Stimulated activated naive CD8-positive, alpha-beta T cell treated with anti-CD3 and anti-CD28 coated beads, Interleukin-15, amount 100 ng/mL, for 72 hours (primary cell): ENCODE results near the gene GPR156.
"Not testable (repeated sequence)": the region's sequence is repeated elsewhere in the genome, so short reads cannot be mapped to it uniquely, and the experiment has no call there.

Experiments
- ATAC-seq: fragments of 150-1000 bp; cut with Tn5 transposase; 2 replicates; pipeline ENCODE4 v1.10.0; 2021; ENCODE audit warnings: mild to moderate bottlenecking, moderate library complexity
- DNase-seq, 2 donors: peaks; one replicate each; pipeline ENCODE4 v3.0.0; 2021 to 2022
- H3K27ac Mint-ChIP-seq, 2 donors: one replicate each; pipeline ENCODE4 v1.8.0; 2022; ENCODE audit warnings: mild to moderate bottlenecking in 2 of 2, mixed read lengths in 2 of 2, moderate library complexity in 2 of 2
- H3K27me3 Mint-ChIP-seq: one replicate; pipeline ENCODE4 v1.8.0; 2022; ENCODE audit warnings: mixed read lengths
- H3K4me1 Mint-ChIP-seq: one replicate; pipeline ENCODE4 v1.8.0; 2022; ENCODE audit warnings: mild to moderate bottlenecking, mixed read lengths
- H3K4me3 Mint-ChIP-seq, 2 donors: one replicate each; pipeline ENCODE4 v1.8.0; 2022; ENCODE audit warnings: mild to moderate bottlenecking in 2 of 2, mixed read lengths in 2 of 2, moderate library complexity in 1 of 2
- H3K9me3 Mint-ChIP-seq, 2 donors: one replicate each; pipeline ENCODE4 v1.8.0; 2022; ENCODE audit warnings: mixed read lengths in 2 of 2

Gene GPR156

DNA sequence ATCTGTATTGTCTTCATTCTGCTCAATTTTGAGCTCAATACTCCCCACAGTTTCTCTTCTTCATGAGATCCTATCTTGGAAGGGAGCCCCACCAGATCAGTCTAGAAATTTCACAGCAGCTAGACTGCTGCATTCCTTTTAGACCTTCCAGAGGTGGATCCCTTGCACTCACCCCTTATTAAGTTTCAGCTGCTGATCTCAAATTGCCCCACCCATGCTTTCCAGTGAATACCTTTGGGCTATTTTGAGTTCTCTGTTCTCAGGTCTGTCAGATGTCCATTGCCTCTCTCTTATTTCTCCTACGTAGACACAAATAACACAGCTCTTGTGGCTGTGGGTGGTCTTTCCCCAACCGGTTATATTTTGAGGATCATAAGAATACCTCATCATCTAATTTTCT is 60.8 kb downstream of the GPR156 start:
- DNase-seq (no peak), ATAC-seq (no peak)
- no peak overlapping the region for H3K4me3 Mint-ChIP-seq
- H3K4me1 Mint-ChIP-seq: peaks cover 16% of the 10 kb centered on the region
- H3K9me3 Mint-ChIP-seq: no peaks in the 10 kb centered on the region
- H3K27me3 Mint-ChIP-seq: no peaks in the 10 kb centered on the region
- no peak overlapping the region for H3K27ac Mint-ChIP-seq

GRCh38 chr3:120218981-120219380 is 66.0 kb downstream of the GPR156 start:
- no peak for ATAC-seq
- DNase-seq: no peak
- H3K27ac Mint-ChIP-seq: no peak overlapping the region
- no peak overlapping the region for H3K4me3 Mint-ChIP-seq
- no peaks in the 10 kb centered on the region for H3K4me1 Mint-ChIP-seq
- no peaks in the 10 kb centered on the region for H3K27me3 Mint-ChIP-seq
- H3K9me3 Mint-ChIP-seq: no peaks in the 10 kb centered on the region

- ATAC-seq, H3K4me3 Mint-ChIP-seq, H3K9me3 Mint-ChIP-seq, H3K27me3 Mint-ChIP-seq, DNase-seq, H3K4me1 Mint-ChIP-seq, H3K27ac Mint-ChIP-seq: not testable (repeated sequence)
Observed at GRCh38 chr3:120216633-120217032, 68.4 kb downstream of the GPR156 start.

GRCh38 chr3:120214176-120214575 is 70.8 kb downstream of the GPR156 start:
- H3K9me3 Mint-ChIP-seq: no peaks in the 10 kb centered on the region
- no peak for ATAC-seq
- H3K4me1 Mint-ChIP-seq: no peaks in the 10 kb centered on the region
- no peak for DNase-seq
- no peak overlapping the region for H3K27ac Mint-ChIP-seq
- H3K27me3 Mint-ChIP-seq: peaks cover 30% of the 10 kb centered on the region
- H3K4me3 Mint-ChIP-seq: no peak overlapping the region

GRCh38 chr3:120212505-120212904 is 72.5 kb downstream of the GPR156 start:
- Mint-ChIP-seq H3K27ac (no peak overlapping the region), H3K27me3 (peaks cover 32% of the 10 kb centered on the region), H3K4me1 (no peaks in the 10 kb centered on the region), H3K9me3 (no peaks in the 10 kb centered on the region), H3K4me3 (no peak overlapping the region)
- DNase-seq: no peak
- no peak for ATAC-seq

DNA sequence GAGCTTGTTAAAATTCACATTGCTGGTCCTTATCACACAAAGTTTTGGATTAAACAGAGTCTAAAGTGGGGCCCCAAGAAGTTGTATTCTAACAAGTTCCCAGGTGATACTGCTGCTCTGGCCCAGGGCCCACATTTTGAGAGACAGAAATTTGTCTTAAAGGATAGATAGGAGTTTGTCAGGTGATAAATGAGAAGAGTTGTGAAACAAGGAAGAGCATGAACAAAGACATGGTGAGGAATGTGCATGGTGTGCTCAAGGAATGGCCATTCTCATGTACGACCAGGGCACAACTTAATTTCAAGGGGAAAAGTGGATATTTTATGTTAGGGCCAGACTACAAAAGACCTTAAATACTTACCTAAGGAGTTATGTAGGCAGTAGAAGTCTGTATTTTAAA is 75.6 kb downstream of the GPR156 start:
- no peaks in the 10 kb centered on the region for H3K4me1 Mint-ChIP-seq
- no peaks in the 10 kb centered on the region for H3K9me3 Mint-ChIP-seq
- DNase-seq: no peak
- H3K27me3 Mint-ChIP-seq: peaks cover 32% of the 10 kb centered on the region
- no peak for ATAC-seq
- H3K4me3 Mint-ChIP-seq: no peak overlapping the region
- H3K27ac Mint-ChIP-seq: no peak overlapping the region

GRCh38 chr3:120204338-120204737 is 80.7 kb downstream of the GPR156 start:
- Mint-ChIP-seq H3K27ac (no peak overlapping the region), H3K9me3 (no peaks in the 10 kb centered on the region), H3K4me3 (no peak overlapping the region), H3K4me1 (no peaks in the 10 kb centered on the region), H3K27me3 (peaks cover 3% of the 10 kb centered on the region)
- DNase-seq (no peak), ATAC-seq (no peak)

DNA sequence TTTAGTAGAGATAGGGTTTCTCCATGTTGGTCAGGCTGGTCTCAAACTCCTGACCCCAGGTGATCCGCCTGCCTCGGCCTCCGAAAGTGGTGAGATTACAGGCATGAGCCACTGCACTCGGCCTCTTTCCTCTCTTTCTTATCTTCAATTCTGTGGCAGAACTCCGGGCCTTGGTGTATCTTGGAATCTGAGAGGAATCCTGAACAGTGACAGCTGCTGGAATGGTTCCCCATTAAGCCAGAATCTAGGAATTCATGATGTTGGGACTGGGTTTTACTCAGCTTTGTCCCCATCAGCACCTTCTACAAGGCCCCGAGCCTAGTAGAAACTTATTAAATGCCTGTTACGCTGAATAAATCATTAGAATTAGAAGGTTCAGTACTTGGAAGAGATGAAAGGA is 81.4 kb downstream of the GPR156 start:
- Mint-ChIP-seq H3K27ac (no peak overlapping the region), H3K4me3 (no peak overlapping the region), H3K9me3 (no peaks in the 10 kb centered on the region), H3K27me3 (no peaks in the 10 kb centered on the region), H3K4me1 (no peaks in the 10 kb centered on the region)
- ATAC-seq: no peak
- no peak for DNase-seq

- DNase-seq: no peak
- Mint-ChIP-seq H3K9me3 (no peaks in the 10 kb centered on the region), H3K4me3 (no peak overlapping the region), H3K27ac (no peak overlapping the region), H3K4me1 (no peaks in the 10 kb centered on the region), H3K27me3 (no peaks in the 10 kb centered on the region)
- no peak for ATAC-seq
Observed at GRCh38 chr3:120203016-120203415, 82.0 kb downstream of the GPR156 start.

DNA sequence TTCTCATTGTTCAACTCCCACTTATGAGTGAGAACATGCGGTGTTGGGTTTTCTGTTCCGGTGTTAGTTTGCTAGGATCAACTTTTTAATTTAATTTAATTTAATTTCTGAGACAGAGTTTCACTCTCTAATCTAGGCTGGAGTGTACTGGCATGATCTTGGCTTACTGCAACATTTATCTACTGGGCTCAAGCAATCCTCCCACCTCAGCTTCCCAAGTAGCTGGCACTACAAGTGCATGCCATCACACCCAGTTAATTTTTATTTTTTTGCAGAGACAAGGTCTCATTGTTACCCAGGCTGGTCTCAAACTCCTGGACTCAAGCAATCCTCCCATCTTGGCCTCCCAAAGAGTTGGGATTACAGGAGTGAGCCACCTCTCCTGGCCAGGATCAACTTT is 82.7 kb downstream of the GPR156 start:
- Mint-ChIP-seq H3K4me1 (no peaks in the 10 kb centered on the region), H3K27me3 (no peaks in the 10 kb centered on the region), H3K4me3 (no peak overlapping the region), H3K27ac (no peak overlapping the region), H3K9me3 (no peaks in the 10 kb centered on the region)
- no peak for DNase-seq
- no peak for ATAC-seq

DNA sequence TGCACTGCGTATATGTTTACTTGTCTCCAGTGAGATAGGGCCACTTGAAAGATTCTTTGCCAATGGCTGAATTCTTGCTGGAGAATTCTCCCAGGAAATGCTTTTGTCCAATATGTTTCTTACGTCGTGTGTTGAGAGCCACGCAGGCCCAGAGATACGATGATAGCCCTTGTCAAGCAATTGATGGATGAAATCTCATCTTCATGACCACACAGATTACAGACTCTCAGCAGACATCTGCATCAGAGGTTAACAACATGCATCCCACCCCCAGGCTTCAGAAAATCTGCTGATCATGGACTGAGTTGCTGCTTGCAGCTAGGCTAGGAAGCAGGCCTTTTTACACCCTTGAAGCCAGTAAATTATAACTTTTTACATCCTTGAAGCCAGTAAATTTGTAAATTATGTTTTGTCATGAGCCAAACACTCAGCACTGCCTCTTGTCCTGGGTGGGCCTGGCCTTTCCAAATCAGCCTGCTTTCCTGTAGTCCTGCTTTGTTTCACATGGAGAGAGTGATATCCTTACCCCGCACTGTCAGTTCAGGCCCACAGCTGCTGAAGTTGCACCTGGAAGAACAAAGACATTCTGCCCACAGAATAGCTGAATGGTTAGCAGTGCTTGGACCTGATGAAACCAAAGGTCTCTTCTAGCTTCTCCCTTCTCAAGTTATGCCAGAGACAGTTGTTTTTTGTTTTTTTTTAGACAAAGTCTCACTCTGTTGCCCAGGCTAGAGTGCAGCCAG is 84.4 kb downstream of the GPR156 start:
- no peaks in the 10 kb centered on the region for H3K27me3 Mint-ChIP-seq
- no peak overlapping the region for H3K4me3 Mint-ChIP-seq
- DNase-seq (no peak), ATAC-seq (no peak)
- no peaks in the 10 kb centered on the region for H3K9me3 Mint-ChIP-seq
- no peaks in the 10 kb centered on the region for H3K4me1 Mint-ChIP-seq
- H3K27ac Mint-ChIP-seq: no peak overlapping the region

- H3K4me1 Mint-ChIP-seq: no peaks in the 10 kb centered on the region
- no peak for DNase-seq
- no peak for ATAC-seq
- no peaks in the 10 kb centered on the region for H3K9me3 Mint-ChIP-seq
- no peaks in the 10 kb centered on the region for H3K27me3 Mint-ChIP-seq
- no peak overlapping the region for H3K4me3 Mint-ChIP-seq
- no peak overlapping the region for H3K27ac Mint-ChIP-seq
Observed at GRCh38 chr3:120198305-120198878, 86.6 kb downstream of the GPR156 start.

DNA sequence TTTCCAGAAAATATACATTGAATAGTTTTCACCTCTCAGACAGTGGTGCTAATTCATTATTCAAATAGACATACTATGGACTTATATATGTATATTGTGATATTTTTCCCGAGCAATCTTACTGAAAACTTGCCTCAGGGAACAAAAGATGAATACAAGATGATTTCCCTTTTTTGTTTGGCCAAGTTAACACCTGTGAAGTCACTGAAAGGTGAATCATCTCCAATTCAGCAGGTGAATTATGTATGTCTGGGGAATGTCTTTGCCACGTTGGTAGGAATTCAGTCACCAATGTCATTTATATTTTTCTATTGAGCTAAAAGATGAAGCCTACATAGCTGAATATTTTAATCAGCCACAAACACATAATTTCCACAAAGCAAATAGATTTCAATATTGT is 88.2 kb downstream of the GPR156 start:
- Mint-ChIP-seq H3K4me3 (no peak overlapping the region), H3K9me3 (no peaks in the 10 kb centered on the region), H3K4me1 (no peaks in the 10 kb centered on the region), H3K27me3 (no peaks in the 10 kb centered on the region), H3K27ac (no peak overlapping the region)
- ATAC-seq (no peak), DNase-seq (no peak)

DNA sequence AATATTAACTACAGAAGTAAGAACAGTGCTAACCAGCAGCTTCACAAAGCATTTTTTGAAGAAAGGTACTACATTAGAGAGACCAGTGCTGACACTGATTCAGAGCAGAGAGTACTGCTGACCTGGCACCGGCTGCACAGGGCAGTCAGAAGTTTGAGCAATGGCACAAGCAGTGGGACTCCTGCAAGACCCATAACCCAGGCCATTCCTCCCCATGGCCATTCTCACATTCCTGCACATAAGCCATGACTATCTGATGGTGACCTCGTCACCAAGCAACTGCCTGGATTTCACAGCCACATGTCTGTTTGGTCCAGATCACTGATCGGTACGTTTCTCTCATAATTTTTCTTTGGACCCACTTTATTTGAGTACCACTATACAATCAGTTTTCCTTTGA is 88.7 kb downstream of the GPR156 start:
- ATAC-seq: no peak
- H3K4me3 Mint-ChIP-seq: no peak overlapping the region
- no peak for DNase-seq
- H3K4me1 Mint-ChIP-seq: no peaks in the 10 kb centered on the region
- no peaks in the 10 kb centered on the region for H3K27me3 Mint-ChIP-seq
- no peak overlapping the region for H3K27ac Mint-ChIP-seq
- H3K9me3 Mint-ChIP-seq: no peaks in the 10 kb centered on the region

DNA sequence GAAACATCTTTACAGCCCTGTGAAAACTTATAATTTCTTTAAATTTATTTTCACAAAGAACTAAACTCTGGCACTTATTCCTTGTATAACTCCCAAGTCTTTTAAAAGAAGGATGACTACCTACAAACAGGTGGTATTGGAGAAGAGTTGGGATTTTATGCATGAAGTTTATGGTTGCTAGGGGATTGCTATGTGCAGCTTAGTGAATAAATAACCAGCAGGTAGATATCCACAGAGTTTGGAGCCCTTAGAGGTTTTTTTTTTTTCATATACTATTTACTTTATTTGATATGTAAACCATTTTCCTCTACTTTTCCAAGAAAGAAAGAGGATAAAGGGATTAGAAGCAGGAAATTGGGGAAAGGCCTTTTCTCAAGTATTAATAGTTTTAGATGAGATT is 91.5 kb downstream of the GPR156 start:
- DNase-seq: no peak
- no peaks in the 10 kb centered on the region for H3K9me3 Mint-ChIP-seq
- no peak overlapping the region for H3K4me3 Mint-ChIP-seq
- H3K4me1 Mint-ChIP-seq: no peaks in the 10 kb centered on the region
- ATAC-seq: no peak
- no peak overlapping the region for H3K27ac Mint-ChIP-seq
- no peaks in the 10 kb centered on the region for H3K27me3 Mint-ChIP-seq

- ATAC-seq (no peak), DNase-seq (no peak)
- Mint-ChIP-seq H3K9me3 (no peaks in the 10 kb centered on the region), H3K4me1 (no peaks in the 10 kb centered on the region), H3K4me3 (no peak overlapping the region), H3K27me3 (no peaks in the 10 kb centered on the region), H3K27ac (no peak overlapping the region)
Observed at GRCh38 chr3:120192579-120192978, 92.4 kb downstream of the GPR156 start.

GRCh38 chr3:120192159-120192558 is 92.9 kb downstream of the GPR156 start:
- H3K4me1 Mint-ChIP-seq: no peaks in the 10 kb centered on the region
- DNase-seq (no peak), ATAC-seq (no peak)
- H3K4me3 Mint-ChIP-seq: no peak overlapping the region
- H3K27ac Mint-ChIP-seq: no peak overlapping the region
- no peaks in the 10 kb centered on the region for H3K27me3 Mint-ChIP-seq
- H3K9me3 Mint-ChIP-seq: no peaks in the 10 kb centered on the region
